Lower leg skin (tissue), 3 donors: ENCODE data around the gene FAM184A.

Experiments used
- CTCF ChIP-seq, 3 donors: fragments of 450-650 bp; IDR thresholded peaks; one replicate each; pipeline ENCODE4 v1.5.1; 2016; ENCODE audit warnings: antibody characterized with exemption in 3 of 3, mild to moderate bottlenecking in 3 of 3, moderate library complexity in 2 of 3
- POLR2A ChIP-seq, 2 donors: fragments of 450-650 bp; IDR thresholded peaks; one replicate each; pipeline ENCODE4 v1.6.1; 2016 to 2017; ENCODE audit warnings: antibody characterized with exemption in 2 of 2, mild to moderate bottlenecking in 1 of 2, moderate library complexity in 1 of 2

GRCh38 chr6:118921084-118921483, 157.4 kb downstream of the FAM184A start:
- TF ChIP-seq CTCF (IDR thresholded peaks at IDR 0.05) (no peak), POLR2A (IDR thresholded peaks at IDR 0.05) (no peak)
